Measurements from ENCODE around the gene MAPK12.
A peak's percentile ranks its signal among the peaks of the same experiment; 100 is the strongest.

MAPK12 gene

DNA sequence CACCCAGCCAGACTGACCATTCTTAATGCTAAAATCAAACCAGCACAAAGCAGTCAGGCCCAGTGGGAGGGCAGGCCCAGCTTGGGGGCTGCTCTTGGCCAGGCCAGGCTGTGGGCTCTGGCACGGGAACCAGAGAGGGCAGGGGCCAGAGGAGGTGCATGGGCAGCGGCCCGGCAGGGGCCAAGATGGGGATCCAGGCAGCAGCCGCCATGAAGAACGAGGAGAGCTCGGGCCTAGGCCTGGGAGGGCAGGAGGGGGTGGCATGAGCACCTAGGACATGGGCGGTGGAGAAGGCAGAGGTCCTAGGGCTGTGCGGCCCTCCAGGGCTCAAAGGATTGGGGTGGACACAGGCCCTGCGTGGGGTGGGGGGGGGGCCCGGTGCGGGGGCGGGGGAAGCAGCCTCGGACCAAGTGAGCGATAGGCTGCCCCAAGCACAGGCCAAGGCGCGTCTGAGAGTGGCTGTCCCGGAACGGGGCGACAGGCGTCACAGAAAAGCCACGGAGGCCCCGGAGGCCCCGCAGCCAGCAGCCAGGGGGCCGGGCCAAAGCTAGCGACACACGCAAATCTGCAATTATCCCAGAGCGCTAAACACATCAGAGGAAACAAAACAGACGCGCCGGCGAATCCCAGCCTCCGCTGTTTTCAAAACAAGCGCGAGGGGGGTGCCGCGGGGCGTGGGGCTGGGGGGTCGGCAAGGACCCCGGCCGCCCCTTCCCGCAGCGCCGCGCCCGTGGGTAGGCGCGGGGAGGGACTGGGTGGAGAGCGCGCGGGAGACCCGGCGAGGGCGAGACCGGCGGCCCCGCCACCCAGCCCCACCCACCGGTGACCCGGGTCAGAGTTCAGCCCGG is 37.7 kb upstream of the MAPK12 start:
- H3K4me3 ChIP-seq (ENCODE audit: low read depth, low read length), result no peak overlapping the region
- TF ChIP-seq, protein P1, sequence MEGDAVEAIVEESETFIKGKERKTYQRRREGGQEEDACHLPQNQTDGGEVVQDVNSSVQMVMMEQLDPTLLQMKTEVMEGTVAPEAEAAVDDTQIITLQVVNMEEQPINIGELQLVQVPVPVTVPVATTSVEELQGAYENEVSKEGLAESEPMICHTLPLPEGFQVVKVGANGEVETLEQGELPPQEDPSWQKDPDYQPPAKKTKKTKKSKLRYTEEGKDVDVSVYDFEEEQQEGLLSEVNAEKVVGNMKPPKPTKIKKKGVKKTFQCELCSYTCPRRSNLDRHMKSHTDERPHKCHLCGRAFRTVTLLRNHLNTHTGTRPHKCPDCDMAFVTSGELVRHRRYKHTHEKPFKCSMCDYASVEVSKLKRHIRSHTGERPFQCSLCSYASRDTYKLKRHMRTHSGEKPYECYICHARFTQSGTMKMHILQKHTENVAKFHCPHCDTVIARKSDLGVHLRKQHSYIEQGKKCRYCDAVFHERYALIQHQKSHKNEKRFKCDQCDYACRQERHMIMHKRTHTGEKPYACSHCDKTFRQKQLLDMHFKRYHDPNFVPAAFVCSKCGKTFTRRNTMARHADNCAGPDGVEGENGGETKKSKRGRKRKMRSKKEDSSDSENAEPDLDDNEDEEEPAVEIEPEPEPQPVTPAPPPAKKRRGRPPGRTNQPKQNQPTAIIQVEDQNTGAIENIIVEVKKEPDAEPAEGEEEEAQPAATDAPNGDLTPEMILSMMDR (IDR thresholded peaks at IDR 0.05; ENCODE audit: low read depth, low read length), result no peak

DNA sequence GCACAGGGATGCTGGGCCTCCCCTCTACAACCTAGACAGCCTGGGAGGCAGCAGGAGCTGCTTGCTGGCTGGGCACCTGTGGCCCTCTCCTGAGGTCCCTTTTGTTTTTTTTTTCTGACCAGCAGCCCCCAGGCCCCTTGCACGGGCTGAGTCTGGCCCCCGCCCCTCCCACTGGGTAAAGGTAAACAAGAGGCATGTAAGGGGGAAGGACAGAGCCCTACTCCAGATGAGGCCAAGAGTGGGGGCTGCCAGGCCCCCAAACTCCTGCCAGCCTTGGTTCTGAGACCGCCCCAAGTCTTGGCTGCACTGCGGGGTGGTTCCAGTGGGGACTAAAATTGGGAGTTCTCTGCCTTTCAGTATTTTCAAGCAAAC is 36.8 kb upstream of the MAPK12 start:
- no peak overlapping the region for H3K4me3 ChIP-seq (ENCODE audit: low read depth, low read length)
- TF ChIP-seq, protein P1 (IDR thresholded peaks at IDR 0.05; ENCODE audit: low read depth, low read length), result no peak

DNA sequence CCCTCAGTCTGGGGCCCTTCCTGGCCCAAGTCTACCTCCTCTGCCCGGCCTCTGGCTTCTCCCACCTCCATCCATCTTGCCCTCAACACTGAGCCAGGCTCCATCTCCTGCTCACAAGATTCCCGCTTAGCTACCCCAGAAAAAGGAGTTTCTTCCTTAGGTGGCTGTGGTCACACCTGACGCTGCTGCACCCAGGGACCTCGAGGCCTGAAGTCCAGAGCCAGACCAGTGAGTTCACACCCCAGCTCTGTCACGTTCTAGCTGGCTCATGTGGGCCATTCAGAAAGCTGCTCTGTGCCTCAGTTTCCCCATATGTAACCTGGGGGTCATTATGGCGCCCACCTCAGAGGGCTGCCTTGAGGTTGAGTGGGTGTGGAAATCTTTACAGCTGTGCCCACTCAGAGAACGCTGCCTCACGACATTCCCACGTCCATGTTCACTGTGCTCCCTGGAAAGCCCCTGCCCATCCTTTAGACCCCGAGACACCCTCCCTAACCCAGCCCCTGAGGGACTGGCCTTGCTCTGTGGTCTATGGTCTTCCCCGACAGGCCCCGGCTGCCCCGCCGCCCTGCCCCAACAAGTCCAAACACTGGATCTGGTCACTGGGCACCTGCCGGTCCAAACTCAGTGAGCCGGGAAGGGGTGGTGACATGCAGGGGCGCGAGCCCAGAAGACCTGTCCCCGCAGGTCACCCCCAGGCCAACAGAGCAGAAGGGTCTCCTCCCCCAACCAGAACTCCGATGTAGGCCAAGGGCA is 36.2 kb upstream of the MAPK12 start:
- TF ChIP-seq, protein P1 (IDR thresholded peaks at IDR 0.05; ENCODE audit: low read depth, low read length), result no peak
- H3K4me3 ChIP-seq (ENCODE audit: low read depth, low read length), result no peak overlapping the region

DNA sequence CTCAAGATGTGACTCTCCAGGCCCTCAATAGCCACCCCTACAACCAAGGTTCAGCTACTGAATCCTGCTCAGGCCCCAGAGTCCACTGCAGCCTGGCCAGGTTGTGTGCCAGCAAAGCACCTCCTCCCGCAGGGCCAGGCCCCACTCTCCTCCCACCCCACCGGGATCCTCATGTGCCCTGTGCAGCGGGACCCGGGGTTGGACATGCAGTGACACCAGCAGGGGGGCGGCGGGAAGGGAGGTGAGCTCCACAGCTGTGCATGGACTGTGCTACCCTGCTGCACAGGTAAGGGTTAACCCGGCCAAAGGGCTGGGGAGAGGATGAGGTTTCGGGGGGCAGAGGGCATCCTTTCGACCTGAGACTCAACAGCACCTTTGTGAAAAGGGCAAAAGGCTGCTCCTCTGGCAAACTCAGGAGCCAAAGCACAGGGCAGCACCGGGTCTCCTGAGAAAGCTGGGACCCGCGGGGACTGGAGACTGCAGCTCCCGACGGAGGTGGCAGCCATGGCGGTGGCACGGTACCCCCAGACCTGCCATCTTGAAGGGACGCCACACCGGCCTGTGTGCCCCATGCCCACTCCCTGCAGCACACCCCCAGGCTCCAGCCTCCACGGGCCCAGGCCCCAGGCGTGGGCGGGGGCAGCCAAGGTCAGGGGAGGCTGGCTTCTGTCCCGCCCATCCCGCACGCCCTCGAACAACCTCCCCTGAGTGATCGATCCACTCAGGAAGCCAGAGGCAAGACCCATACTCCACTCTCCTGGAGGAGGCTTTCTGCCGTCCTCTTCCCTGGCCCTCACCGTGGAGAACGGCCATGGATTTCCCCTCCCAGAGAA is 35.4 kb upstream of the MAPK12 start:
- H3K4me3 ChIP-seq (ENCODE audit: low read depth, low read length), result no peak overlapping the region
- TF ChIP-seq, protein P1 (IDR thresholded peaks at IDR 0.05; ENCODE audit: low read depth, low read length), result no peak

DNA sequence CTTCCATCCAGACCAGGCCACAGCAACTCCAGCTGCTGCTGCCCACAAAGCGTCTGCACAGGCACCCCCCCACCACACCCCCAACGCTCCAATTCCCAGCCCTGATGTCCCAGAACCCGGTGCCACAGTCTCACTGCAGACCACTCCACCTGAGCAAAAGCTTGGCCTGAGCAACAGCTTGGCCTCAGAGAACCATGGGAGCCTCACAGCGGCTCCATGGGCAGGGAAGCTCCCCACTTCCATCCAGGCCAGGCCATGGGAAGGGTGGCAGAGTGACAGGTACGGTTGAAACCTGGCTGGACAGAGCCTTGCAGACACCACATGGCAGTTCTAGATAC is 32.8 kb upstream of the MAPK12 start:
- TF ChIP-seq, protein P1 (IDR thresholded peaks at IDR 0.05; ENCODE audit: low read depth, low read length), result no peak
- no peak overlapping the region; the same call in 1 of the 2 replicates for H3K4me3 ChIP-seq (ENCODE audit: low read depth, low read length)

DNA sequence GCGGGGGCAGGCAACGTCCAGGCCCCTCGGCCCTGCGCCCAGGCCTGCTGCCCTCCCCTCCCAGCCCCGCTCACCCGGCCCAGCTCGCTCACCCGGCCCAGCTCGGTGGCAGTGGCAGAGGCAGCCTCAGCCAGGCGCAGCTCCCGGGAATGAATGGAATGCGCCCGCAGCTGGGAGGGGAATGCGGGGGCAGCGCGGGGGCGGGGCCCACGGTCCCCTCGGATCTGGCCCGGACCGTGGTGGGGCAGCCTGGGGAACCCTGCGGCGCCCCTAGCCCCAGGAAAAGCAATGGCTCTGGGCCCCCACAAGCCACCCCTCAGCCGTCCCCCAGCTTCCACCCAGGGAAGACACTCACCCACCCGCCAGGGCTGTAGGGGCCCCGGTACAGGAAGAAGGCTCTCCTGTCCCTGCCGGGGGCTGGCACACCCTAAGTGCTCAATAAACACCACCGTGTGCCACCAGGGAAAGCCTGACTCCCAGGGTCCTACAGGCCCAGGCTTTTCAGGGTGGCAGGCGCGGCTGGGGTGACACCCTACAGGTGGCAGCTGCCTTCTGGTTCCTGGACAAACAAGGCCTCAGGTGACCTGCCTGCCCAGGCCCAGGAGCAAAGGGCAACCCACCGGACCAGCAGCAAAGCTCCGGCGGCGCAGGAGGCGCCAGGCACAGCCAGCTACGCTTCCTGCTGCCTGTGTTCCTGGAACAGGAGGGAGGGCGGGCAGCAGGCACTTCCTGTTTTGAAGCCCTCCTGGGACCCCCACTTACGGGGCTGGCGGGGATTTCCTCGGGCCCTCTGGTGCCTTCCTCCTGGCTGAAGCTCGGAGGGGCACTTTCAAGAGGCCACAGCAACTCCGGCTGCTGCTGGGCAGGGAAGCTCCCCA is 32.2 kb upstream of the MAPK12 start:
- H3K4me3 ChIP-seq (ENCODE audit: low read depth, low read length), result peak overlapping the region; percentile 44
- TF ChIP-seq, protein P1 (IDR thresholded peaks at IDR 0.05; ENCODE audit: low read depth, low read length), result no peak
